Anterior cingulate cortex (tissue), 58 donors: ENCODE results near the gene GPD1.
A peak's percentile ranks its signal among the peaks of the same experiment; 100 is the strongest.

ENCODE experiments used
- DNase-seq, 58 donors: peaks; one replicate each; lab custom pipeline; 2025; lab: John Stamatoyannopoulos, UW

GPD1 gene

DNA sequence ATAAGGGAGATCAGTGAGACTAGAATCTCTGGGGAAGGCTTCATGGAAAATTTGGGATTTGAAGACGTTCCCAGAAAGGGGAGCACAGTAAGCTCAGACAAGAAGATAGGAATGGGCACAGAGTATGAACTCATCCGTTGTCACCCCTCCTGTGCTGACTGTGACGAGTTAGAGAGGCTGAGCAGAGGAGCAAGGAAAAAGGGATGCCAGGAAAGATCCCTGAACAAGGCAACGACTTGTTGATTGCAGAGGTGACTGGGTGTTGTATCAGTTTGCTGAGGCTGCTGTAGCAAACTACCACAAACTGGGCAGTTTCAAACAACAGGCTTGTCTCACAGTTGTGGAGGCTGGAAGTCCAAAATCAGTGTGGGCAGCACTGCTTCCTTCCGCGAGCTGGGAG lies 5.9 kb upstream of the GPD1 start:
- DNase-seq: no peak

- DNase-seq: no peak
Measured at GRCh38 chr12:50099302-50100008, 4.4 kb upstream of the GPD1 start.

GRCh38 chr12:50100561-50100960 lies 3.2 kb upstream of the GPD1 start:
- DNase-seq: no peak

GRCh38 chr12:50101663-50102062 lies 2.1 kb upstream of the GPD1 start:
- DNase-seq: peak in 3 of 58 donors; percentile 8 to 36 (median 19)

- DNase-seq: peak in 39 of 58 donors; percentile 5 to 76 (median 45)
Measured at GRCh38 chr12:50102131-50102531, 1.7 kb upstream of the GPD1 start.

DNA sequence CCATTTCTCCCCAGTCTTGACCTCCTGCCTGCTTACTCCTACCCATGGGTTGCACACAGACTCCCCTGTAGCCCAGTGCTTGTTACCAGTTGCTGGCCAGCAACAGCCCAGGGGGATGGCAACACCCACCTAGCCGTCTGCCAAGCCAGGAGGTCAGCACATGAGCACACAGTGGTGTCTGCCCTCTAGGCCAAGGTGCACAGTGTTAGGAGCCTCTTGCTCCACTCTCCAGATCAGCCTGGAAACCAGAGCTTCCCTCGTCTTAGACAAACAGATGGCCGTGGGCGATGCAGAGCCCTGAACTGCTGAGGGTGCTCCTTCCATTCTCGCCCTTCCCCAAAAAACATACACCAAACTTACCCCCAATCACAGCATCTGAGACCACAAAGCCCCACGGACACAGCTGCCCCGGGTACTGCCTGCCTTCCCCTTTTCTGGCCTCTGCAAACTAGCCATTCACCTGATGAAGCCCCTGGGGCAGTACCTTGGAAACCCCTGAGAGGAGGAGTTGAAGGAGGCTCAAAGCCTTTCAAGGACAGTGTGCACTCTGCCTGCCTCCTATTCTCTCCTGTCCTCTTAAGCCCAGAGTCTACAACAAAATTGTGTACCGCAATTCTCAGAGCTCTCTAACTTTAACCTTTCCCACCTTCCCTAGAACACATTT lies 1.0 kb upstream of the GPD1 start:
- DNase-seq: peak in 14 of 58 donors; percentile 17 to 60 (median 42)

- no peak for DNase-seq
Measured at GRCh38 chr12:50103351-50103750, 457 bp upstream of the GPD1 start.

- DNase-seq: no peak
Measured at GRCh38 chr12:50104417-50105366, 884 bp downstream of the GPD1 start.

DNA sequence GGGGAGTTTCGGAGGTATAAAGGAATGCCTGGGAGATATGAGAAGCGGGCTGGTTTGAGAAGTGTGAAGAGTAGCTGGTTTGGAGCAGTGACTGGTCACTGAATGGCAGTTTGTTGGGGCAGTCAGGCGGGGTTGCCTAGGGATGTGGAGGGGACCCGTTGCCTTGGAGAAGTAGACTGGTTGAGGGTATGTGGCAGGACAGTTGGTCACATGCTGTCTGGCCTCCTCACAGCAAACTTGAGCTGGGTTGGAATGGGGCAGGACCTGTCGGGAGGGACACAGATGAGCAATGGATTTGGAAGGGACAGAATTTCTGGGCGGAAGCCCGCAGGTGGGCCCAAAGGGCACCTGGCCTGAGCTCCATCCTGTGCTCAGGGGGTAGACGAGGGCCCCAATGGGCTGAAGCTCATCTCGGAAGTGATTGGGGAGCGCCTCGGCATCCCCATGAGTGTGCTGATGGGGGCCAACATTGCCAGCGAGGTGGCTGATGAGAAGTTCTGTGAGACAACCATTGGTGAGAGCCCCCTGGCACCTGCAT lies 2.2 kb downstream of the GPD1 start:
- DNase-seq: no peak

GRCh38 chr12:50106907-50107306 lies 3.1 kb downstream of the GPD1 start:
- DNase-seq: no peak

DNA sequence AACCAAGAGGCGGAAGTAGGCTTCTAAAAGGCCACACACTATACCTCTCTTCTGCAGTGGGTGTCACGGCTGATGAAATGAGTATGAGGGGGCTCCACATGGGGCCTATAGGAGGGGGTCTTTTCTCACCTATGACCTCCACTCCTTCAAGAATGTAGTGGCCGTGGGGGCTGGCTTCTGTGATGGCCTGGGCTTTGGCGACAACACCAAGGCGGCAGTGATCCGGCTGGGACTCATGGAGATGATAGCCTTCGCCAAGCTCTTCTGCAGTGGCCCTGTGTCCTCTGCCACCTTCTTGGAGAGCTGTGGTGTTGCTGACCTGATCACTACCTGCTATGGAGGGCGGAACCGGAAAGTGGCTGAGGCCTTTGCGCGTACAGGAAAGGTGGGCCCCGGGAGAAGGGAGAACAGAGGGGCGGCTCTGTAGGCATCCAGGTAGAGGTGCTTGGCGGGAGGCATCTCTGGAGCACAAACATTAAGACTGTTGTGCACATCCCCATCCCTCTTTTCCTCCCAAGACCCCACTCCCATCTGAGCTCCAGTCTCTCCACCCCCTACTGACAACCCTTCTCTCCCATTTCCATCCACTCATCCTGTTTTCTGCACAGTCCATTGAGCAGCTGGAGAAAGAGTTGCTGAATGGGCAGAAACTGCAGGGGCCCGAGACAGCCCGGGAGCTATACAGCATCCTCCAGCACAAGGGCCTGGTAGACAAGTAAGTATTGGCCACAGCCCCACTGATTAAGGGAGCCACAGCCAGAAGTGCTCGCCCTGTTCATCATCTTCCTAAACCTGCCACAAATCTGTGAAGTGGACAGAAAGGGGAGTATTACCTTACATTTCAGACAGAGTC lies 3.8 kb downstream of the GPD1 start:
- DNase-seq: no peak

DNA sequence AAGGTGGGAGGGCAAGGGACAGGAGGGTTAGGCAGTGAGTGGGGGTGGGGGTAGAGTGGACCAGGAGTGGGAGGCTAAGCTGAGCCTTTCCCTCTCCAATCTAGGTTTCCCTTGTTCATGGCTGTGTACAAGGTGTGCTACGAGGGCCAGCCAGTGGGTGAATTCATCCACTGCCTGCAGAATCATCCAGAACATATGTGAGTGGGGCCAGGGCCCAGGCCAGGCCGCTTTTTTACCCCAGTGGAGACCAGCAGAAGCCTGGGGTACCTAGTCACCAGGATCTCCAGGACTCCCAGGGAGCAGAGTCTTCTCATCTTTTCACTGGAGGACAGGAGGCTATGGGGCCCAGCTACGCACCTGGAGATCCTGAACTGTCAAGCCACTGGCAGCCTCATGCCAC lies 5.5 kb downstream of the GPD1 start:
- DNase-seq: no peak

DNA sequence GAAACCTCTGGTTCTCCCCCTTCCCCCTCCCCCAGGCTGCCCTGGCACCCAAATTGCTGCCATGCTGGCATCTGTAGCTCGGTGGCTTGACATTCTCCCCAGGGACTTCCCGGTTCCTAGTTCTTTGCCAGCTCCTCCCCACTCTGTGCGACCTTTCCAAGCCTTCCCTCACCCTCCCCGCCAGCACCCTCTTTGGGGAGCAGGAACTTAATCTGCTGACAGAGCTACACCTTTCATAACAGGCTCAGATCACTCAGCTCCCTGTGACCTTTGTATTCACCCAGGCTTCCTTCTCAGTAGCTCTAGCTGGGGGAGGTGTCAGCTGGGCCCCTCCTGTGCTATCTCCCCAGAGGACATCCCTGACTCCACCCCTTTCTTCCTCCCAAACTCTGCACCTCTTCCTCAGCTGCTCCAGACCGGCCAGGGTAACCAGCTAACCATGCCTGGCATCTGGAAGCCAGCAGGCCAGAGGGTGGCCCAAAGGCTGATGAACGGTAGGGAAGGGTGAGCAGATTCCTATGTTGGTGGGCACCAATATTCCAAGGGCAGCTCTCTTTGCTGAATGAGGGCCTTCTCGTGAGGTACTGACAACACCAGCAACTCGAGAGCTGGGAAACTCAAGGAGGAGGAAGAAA lies 6.4 kb downstream of the GPD1 start:
- no peak for DNase-seq

DNA sequence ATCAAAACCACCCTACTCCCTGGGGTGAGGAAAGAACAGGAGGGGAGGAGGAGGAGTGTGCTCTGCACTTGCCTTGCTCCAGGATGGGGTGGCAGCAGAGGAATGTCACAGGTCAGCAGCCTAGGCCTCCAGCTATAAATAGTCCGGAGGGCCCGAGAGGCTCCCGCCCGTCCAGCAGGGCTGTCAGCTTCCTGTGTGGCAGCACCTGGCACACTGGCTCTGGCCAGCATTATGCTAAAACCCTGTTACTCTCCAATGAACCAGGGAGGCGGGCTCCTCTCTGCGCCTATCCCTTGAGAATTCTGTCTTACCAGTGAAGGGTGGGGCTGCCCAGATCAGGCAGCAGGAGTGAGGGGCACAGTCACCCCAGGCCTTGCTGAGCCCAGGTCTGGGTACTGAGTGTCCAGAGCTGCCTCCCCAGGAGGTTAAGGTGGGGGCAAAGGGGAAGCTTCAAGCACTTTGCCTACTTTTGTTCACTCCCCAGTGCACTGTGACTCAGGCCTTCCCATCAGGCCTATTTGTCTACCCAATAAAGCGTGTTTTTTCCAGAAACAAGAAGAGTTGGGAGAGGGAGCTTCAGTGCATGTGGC lies 7.0 kb downstream of the GPD1 start:
- DNase-seq: peak in 13 of 58 donors; percentile 15 to 53 (median 36)

DNA sequence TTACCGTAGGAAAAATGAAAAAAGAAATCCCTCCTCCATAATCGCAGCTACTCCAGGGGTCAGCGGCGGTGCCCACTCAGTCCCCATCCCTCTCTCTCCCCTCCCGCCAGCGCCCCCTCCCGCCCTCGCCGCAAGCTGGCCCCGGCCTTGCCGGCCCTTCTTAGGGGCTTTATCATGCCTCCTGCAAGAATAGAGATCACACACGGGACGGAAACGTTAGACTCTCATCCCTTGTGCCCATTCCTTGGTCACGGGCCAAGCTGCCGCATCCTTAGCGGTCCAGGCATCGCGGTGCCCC lies 7.5 kb downstream of the GPD1 start:
- no peak for DNase-seq

GRCh38 chr12:50111693-50112455 lies 8.1 kb downstream of the GPD1 start, which contains the start of gene COX14:
COX14 (plus strand) TSS chr12:50112236; CDS start chr12:50120044, 7,808 bp downstream.
- peak; percentile 94 to 100 (median 99) for DNase-seq

- peak in 6 of 58 donors; percentile 50 to 78 (median 57) for DNase-seq
Measured at GRCh38 chr12:50112456-50113218, 8.8 kb downstream of the GPD1 start.
